ENCODE results near the gene FILIP1.

Gene FILIP1

DNA sequence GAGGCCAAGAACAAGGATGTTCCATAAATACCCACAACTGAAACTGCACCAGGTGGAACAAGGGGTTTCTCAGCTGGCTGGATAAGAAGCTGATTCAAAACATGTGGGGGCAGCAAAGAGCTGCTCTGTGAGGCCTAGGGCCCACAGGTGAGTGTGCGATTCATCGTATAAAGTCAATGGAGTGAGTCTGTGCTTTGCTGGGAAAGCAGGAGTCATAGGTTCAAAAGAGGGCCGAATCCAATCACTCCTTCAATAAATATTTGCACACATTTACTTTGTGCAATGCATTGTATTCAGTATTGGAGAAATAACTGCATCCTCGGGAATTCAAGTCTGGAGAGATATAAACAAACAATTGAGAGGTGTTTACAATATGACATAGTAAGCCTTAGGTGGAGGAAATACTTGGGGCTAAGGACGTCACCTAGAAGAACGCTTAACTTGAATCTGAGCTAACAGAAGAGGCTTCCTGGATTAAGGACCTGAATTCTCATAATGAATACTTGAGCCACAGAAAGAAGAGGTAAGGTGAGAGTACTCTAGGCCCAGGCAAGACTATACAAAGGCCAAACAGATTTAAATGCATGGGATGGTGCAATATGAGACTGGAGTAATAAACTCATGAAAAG, 125.3 kb downstream of the FILIP1 start:
- H3K27ac ChIP-seq: no peak overlapping the region
- TF ChIP-seq ZFX (IDR thresholded peaks at IDR 0.05) (no peak), CTCF (conservative IDR thresholded peaks at IDR 0.05) (peak; percentile 69)

- no peak overlapping the region for H3K27ac ChIP-seq
- TF ChIP-seq ZFX (IDR thresholded peaks at IDR 0.05) (no peak), CTCF (conservative IDR thresholded peaks at IDR 0.05) (no peak)
Observed at GRCh38 chr6:75363304-75363703, 130.3 kb downstream of the FILIP1 start.

DNA sequence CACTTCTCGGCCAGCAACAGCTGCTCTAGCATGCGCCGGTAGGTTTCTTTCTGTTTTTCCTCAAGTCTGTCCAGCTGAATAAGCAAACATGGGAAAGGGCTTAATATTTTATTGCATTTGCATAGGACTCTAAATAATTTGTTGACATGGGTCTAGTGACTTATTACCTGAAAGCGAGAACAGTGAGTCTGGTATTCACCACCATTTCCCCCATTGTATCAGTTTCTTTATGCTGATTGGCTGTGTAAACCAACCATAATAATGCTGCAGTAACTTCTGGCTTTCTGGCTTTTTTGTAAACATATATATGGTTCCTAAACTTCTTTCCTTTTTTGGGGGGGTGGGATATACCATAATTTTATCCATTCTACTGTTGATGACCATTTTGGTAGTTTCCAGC, 140.0 kb downstream of the FILIP1 start:
- TF ChIP-seq ZFX (IDR thresholded peaks at IDR 0.05) (no peak), CTCF (conservative IDR thresholded peaks at IDR 0.05) (no peak)
- H3K27ac ChIP-seq: no peak overlapping the region

DNA sequence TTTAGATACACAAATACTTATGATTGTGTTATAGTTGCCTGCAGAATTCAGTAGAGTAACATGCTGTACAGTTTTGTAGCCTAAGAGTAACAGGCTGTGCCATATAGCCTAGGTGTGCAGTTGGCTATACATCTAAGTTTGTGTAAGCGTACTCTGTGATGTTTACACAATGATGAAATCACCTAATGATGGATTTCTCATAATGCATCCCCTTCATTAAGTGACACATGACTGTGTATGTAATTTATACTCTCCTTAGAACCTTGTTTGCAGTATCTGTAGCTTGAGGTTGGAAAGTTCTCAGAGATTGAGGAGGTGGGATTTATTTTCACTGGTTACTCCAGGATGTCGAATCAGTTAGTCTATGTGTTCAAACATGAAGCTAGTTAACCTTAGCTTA, 142.0 kb downstream of the FILIP1 start:
- no peak for TF ChIP-seq CTCF (conservative IDR thresholded peaks at IDR 0.05)
- no peak for TF ChIP-seq ZFX (IDR thresholded peaks at IDR 0.05)
- H3K27ac ChIP-seq: no peak overlapping the region

DNA sequence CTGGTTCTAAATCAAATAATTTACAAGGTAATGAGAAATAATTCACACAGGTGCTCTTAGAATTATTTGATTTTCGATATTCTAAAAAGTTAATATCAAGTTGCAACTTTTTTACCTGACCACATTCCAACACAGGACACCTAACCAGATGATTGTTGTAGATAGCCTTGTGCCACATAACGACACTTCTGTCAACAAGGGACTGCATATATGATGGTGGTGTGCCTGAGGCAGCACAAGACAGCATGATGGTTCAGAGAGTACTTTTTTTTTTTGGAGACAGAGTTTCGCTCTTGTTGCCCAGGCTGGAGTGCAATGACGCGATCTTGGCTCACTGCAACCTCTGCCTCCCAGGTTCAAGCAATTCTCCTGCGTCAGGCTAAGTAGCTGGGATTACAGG, 142.8 kb downstream of the FILIP1 start:
- H3K27ac ChIP-seq: no peak overlapping the region
- TF ChIP-seq CTCF (conservative IDR thresholded peaks at IDR 0.05) (no peak), ZFX (IDR thresholded peaks at IDR 0.05) (no peak)

GRCh38 chr6:75350156-75350555, 143.4 kb downstream of the FILIP1 start:
- TF ChIP-seq CTCF (conservative IDR thresholded peaks at IDR 0.05): no peak
- no peak for TF ChIP-seq ZFX (IDR thresholded peaks at IDR 0.05)
- H3K27ac ChIP-seq: no peak overlapping the region

GRCh38 chr6:75349262-75349984, 144.2 kb downstream of the FILIP1 start:
- TF ChIP-seq CTCF (conservative IDR thresholded peaks at IDR 0.05) (no peak), ZFX (IDR thresholded peaks at IDR 0.05) (no peak)
- H3K27ac ChIP-seq: no peak overlapping the region
